ENCODE results near the gene LOC128125822.
"Not testable (repeated sequence)": the region's sequence is repeated elsewhere in the genome, so short reads cannot be mapped to it uniquely, and the experiment has no call there.

Gene LOC128125822

GRCh38 chr6:63584566-63584965 lies 12.3 kb downstream of the LOC128125822 start:
- no peak for DNase-seq

GRCh38 chr6:63585652-63586051 lies 13.4 kb downstream of the LOC128125822 start:
- DNase-seq: not testable (repeated sequence)

GRCh38 chr6:63589952-63590411 lies 17.7 kb downstream of the LOC128125822 start:
- no peak for DNase-seq

GRCh38 chr6:63592886-63593285 lies 20.6 kb downstream of the LOC128125822 start:
- DNase-seq: no peak

GRCh38 chr6:63597141-63598048 lies 25.1 kb downstream of the LOC128125822 start:
- no peak for DNase-seq

- DNase-seq: peak in 1 of 2 donors; percentile 73
Observed at GRCh38 chr6:63598049-63599036, 26.1 kb downstream of the LOC128125822 start.

GRCh38 chr6:63599243-63599642 lies 27.0 kb downstream of the LOC128125822 start:
- no peak for DNase-seq

GRCh38 chr6:63600136-63600535 lies 27.9 kb downstream of the LOC128125822 start:
- peak in 1 of 2 donors; percentile 3 for DNase-seq

GRCh38 chr6:63609231-63609630 lies 37.0 kb downstream of the LOC128125822 start:
- DNase-seq: no peak

GRCh38 chr6:63610944-63611343 lies 38.7 kb downstream of the LOC128125822 start:
- DNase-seq: no peak

GRCh38 chr6:63611560-63611959 lies 39.3 kb downstream of the LOC128125822 start:
- DNase-seq: no peak

- DNase-seq: no peak
Observed at GRCh38 chr6:63615590-63615989, 43.3 kb downstream of the LOC128125822 start.

Measured in bone marrow (tissue), 2 donors.